HepG2 (cell line): ENCODE measurements around the gene KLF7.

Experiments used
- GFI1 ChIP-seq: sonication (generic); formaldehyde crosslinking; IDR thresholded peaks from 2 replicates; pipeline ENCODE4 v1.5.0; 2020; ENCODE audit warnings: missing genetic modification reagents, mild to moderate bottlenecking, borderline replicate concordance
- POLR2A ChIP-seq, 2 experiments: IDR thresholded peaks; 2 replicates each; pipeline ENCODE4 v1.6.1; 2011; ENCODE audit warnings: low read depth in 2 of 2, low read length in 2 of 2, mild to moderate bottlenecking in 1 of 2, moderate library complexity in 1 of 2; ENCODE audit not compliant: insufficient read depth in 1 of 2
- ZBTB33 ChIP-seq: sonication (generic); formaldehyde crosslinking; IDR thresholded peaks from 2 replicates; pipeline ENCODE4 v1.4.0; 2020; ENCODE audit warnings: missing genetic modification reagents

DNA sequence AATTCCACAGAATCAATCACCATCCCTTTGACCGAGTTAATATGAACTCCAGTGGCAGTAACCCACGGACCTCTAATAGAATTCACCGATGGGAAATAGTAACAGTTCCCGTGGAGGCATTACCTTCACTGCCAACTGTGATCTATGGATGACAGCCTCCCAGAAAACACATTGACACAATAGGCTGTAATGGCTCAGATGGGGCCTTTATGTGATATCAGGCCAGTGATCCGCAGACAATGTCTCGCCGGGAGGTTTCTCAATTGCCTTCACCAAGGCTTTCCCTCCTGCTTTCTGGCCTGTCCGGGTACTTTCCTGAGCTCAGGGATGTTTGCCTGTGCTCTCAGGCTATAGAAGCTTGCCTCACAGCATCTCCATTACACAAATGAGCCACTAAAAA is 34.4 kb upstream of the KLF7 start:
- no peak for TF ChIP-seq POLR2A (IDR thresholded peaks at IDR 0.05; ENCODE audit: insufficient read depth in 1 of 2, low read depth in 2 of 2, low read length in 2 of 2)
- TF ChIP-seq ZBTB33 = no peak
- no peak for TF ChIP-seq GFI1 (CRISPR knock-in tag)
